ENCODE measurements around the gene ZNF573. TPM values are rescaled to one million over a fixed set of nuclear protein-coding genes. Genes with fewer than 3 reads are reported as not detected.

ZNF573 gene
- total RNA-seq, 2 experiments from 2014 or later = 8.3 to 8.7 TPM

GRCh38 chr19:37716140-37716539, 63.2 kb downstream of the ZNF573 start:
- ChIA-PET POLR2A (no interaction called here), CTCF (no interaction called here)
- H3K4me1 Mint-ChIP-seq (ENCODE audit: low read depth) = peaks cover 14% of the 10 kb centered on the region
- H3K36me3 Mint-ChIP-seq (ENCODE audit: low read depth) = peaks cover 59% of the 10 kb centered on the region
- no peak overlapping the region for H3K27ac Mint-ChIP-seq
- TF ChIP-seq, protein P1, sequence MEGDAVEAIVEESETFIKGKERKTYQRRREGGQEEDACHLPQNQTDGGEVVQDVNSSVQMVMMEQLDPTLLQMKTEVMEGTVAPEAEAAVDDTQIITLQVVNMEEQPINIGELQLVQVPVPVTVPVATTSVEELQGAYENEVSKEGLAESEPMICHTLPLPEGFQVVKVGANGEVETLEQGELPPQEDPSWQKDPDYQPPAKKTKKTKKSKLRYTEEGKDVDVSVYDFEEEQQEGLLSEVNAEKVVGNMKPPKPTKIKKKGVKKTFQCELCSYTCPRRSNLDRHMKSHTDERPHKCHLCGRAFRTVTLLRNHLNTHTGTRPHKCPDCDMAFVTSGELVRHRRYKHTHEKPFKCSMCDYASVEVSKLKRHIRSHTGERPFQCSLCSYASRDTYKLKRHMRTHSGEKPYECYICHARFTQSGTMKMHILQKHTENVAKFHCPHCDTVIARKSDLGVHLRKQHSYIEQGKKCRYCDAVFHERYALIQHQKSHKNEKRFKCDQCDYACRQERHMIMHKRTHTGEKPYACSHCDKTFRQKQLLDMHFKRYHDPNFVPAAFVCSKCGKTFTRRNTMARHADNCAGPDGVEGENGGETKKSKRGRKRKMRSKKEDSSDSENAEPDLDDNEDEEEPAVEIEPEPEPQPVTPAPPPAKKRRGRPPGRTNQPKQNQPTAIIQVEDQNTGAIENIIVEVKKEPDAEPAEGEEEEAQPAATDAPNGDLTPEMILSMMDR (IDR thresholded peaks at IDR 0.05) = no peak
- H3K4me3 Mint-ChIP-seq = no peak overlapping the region
- peaks cover 18% of the 10 kb centered on the region for H3K9me3 Mint-ChIP-seq
- no peak for ATAC-seq
- intact Hi-C loops (cut with micrococcal nuclease) = no loop called here
- no peak for DNase-seq
- H3K27me3 Mint-ChIP-seq = no peaks in the 10 kb centered on the region

DNA sequence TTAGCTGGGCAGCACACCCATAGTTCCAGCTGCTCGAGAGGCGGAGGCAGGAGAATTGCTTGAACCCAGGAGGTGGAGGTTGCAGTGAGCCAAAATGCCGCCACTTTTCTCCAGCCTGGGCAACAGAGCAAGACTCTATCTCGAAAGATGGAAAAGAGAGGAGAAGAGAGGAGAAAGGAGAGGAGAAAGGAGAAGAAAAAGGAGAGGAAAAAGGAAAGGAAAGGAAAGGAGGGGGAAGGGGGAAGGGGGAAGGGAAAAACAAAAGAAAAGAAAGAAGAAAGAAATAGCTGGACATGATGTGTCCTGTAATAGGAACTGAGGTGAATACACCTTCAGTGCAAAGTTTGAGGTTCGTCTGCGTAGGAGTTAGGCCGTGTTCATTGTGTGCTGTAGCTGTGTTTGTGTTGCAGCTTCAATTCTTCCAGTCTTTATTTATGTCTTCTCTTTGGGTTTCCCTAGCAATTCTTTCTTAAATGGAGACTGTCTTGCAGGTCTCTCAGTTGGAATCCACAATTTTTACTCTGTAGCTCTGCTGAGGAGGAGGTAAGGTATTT, 73.3 kb downstream of the ZNF573 start:
- H3K27ac Mint-ChIP-seq = no peak overlapping the region

GRCh38 chr19:37699057-37699456, 80.3 kb downstream of the ZNF573 start:
- Mint-ChIP-seq H3K4me1 (ENCODE audit: low read depth) (no peaks in the 10 kb centered on the region), H3K27ac (no peak overlapping the region), H3K27me3 (no peaks in the 10 kb centered on the region), H3K9me3 (peaks cover 48% of the 10 kb centered on the region), H3K4me3 (no peak overlapping the region), H3K36me3 (ENCODE audit: low read depth) (peaks cover 71% of the 10 kb centered on the region)
- POLR2A ChIA-PET = no interaction called here
- intact Hi-C loops (cut with micrococcal nuclease) = no loop called here
- TF ChIP-seq, protein P1 (IDR thresholded peaks at IDR 0.05) = no peak
- ATAC-seq (no peak), DNase-seq (no peak)
- CTCF ChIA-PET = no interaction called here

More for the DNA sequence above, 73.3 kb downstream of the ZNF573 start:
- ChIA-PET POLR2A (no interaction called here), CTCF (no interaction called here)
- Mint-ChIP-seq H3K36me3 (ENCODE audit: low read depth) (peaks cover 81% of the 10 kb centered on the region), H3K9me3 (peaks cover 41% of the 10 kb centered on the region), H3K4me3 (no peak overlapping the region), H3K27me3 (no peaks in the 10 kb centered on the region), H3K4me1 (ENCODE audit: low read depth) (peaks cover 2% of the 10 kb centered on the region)
- ATAC-seq (no peak), DNase-seq (no peak)
- TF ChIP-seq, protein P1 (IDR thresholded peaks at IDR 0.05) = no peak
- intact Hi-C loops (cut with micrococcal nuclease) = no loop called here

- no peak for DNase-seq
- POLR2A ChIA-PET = no interaction called here
- H3K27ac Mint-ChIP-seq = no peak overlapping the region
- CTCF ChIA-PET = no interaction called here
- H3K4me3 Mint-ChIP-seq = no peak overlapping the region
- H3K4me1 Mint-ChIP-seq (ENCODE audit: low read depth) = no peaks in the 10 kb centered on the region
- no peak for ATAC-seq
- intact Hi-C loops (cut with micrococcal nuclease) = no loop called here
- H3K9me3 Mint-ChIP-seq = peaks cover 46% of the 10 kb centered on the region
- peaks cover 66% of the 10 kb centered on the region for H3K36me3 Mint-ChIP-seq (ENCODE audit: low read depth)
- TF ChIP-seq, protein P1 (IDR thresholded peaks at IDR 0.05) = no peak
- no peaks in the 10 kb centered on the region for H3K27me3 Mint-ChIP-seq
These were observed 81.2 kb downstream of the ZNF573 start for GRCh38 chr19:37698216-37698615.

DNA sequence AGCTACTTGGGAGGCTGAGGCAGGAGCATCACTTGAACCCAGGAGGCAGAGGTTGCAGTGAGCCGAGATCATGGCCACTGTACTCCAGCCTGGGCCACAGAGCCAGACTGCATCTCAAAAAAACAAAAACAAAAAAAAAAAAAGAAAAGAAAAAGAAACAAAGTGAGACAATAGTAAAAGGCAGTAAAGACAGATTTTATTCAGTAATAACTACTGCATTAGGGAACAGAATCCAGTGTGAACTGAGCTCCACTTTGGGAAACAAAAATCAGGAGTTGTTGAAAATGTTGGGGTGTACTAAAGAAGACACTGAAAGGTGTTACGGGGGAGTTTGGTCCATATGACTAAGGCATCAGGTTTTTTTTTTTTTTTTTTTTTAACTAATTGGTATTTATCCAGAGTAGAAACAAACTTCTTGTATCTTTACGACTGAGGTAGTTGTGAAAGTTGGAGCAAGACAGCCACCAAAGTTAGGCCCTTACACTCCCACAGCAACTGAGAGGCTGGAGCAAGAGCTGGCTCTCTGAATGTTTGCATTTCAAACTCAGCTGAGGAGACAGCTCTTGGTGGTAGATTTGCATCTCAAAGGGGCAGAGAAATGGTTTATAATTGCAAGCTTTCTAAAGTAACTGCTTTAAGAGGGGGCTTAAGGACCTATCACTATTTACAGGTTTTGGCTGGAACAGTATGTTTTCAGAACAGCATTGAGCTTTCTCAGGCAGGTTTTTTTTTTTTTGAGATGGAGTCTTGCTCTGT, 84.1 kb downstream of the ZNF573 start:
- POLR2A ChIA-PET = no interaction called here
- H3K9me3 Mint-ChIP-seq = peaks cover 35% of the 10 kb centered on the region
- H3K36me3 Mint-ChIP-seq (ENCODE audit: low read depth) = peaks cover 55% of the 10 kb centered on the region
- H3K27ac Mint-ChIP-seq = no peak overlapping the region
- H3K4me3 Mint-ChIP-seq = no peak overlapping the region
- H3K27me3 Mint-ChIP-seq = no peaks in the 10 kb centered on the region
- H3K4me1 Mint-ChIP-seq (ENCODE audit: low read depth) = peaks cover 9% of the 10 kb centered on the region
- TF ChIP-seq, protein P1 (IDR thresholded peaks at IDR 0.05) = no peak
- DNase-seq (no peak), ATAC-seq (no peak)
- CTCF ChIA-PET = no interaction called here
- intact Hi-C loops (cut with micrococcal nuclease) = no loop called here

Measured in activated CD8-positive, alpha-beta T cell treated with anti-CD3 and anti-CD28 coated beads for 36 hours (primary cell).